T-helper 1 cell treated with Interleukin-12 subunit alpha and Interleukin-12 subunit beta and Interleukin-4 antibody, amounts not matched to agents 30 ng/mL and 1 ng/mL, for 36 hours (primary cell): ENCODE measurements around the gene USP48. TPM values are rescaled to one million over a fixed set of nuclear protein-coding genes. Genes with fewer than 3 reads are reported as not detected.

Experiments
- intact Hi-C: fragments of 100-400 bp; cut with micrococcal nuclease; formaldehyde crosslinking; loops from one replicate; pipeline ENCODE4 v1.15.1; 2024
- total RNA-seq: library from RNA; stranded (reverse); gene quantifications from 2 replicates; pipeline ENCODE4 v1.2.3, GENCODE V29; 2022

Gene USP48
- total RNA-seq, 1 donor from 2014 or later, result 81.6 TPM

GRCh38 chr1:21657456-21658190, 125.3 kb downstream of the USP48 start:
- intact Hi-C loops, result loop anchor here (2.0 to 5.0 kb wide), 3 partner anchors 50 to 149 kb away; partner anchors contain the start of genes ALPL and USP48

- intact Hi-C loops, result loop anchor here (5.0 kb wide), 1 partner anchor 48 kb away; no protein-coding TSS in a partner anchor
Observed at GRCh38 chr1:21655748-21656147, 127.2 kb downstream of the USP48 start.

GRCh38 chr1:21655259-21655658, 127.7 kb downstream of the USP48 start:
- intact Hi-C loops, result loop anchor here (5.0 kb wide), 1 partner anchor 48 kb away; no protein-coding TSS in a partner anchor

DNA sequence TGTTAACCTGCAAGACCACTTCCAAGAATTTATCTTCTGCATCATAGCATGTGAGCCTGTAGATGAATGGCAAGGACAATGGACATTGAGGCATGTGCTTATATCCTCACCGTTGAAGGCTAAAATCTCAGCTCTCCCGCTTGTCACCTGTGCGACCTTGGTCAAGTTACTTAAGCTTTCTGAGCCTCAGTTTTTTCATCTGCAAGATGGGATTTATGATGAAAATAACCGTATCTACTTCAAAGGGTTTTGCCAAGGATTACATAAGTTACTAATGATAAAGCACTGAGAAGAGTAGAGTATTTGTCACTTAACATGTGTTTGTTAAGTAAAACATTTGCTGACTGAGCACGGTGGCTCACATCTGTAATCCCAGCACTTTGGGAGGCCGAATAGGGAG, 128.7 kb downstream of the USP48 start:
- intact Hi-C loops, result no loop called here

GRCh38 chr1:21653744-21654100, 129.2 kb downstream of the USP48 start:
- intact Hi-C loops, result no loop called here

GRCh38 chr1:21652937-21653743, 129.8 kb downstream of the USP48 start:
- intact Hi-C loops, result no loop called here

DNA sequence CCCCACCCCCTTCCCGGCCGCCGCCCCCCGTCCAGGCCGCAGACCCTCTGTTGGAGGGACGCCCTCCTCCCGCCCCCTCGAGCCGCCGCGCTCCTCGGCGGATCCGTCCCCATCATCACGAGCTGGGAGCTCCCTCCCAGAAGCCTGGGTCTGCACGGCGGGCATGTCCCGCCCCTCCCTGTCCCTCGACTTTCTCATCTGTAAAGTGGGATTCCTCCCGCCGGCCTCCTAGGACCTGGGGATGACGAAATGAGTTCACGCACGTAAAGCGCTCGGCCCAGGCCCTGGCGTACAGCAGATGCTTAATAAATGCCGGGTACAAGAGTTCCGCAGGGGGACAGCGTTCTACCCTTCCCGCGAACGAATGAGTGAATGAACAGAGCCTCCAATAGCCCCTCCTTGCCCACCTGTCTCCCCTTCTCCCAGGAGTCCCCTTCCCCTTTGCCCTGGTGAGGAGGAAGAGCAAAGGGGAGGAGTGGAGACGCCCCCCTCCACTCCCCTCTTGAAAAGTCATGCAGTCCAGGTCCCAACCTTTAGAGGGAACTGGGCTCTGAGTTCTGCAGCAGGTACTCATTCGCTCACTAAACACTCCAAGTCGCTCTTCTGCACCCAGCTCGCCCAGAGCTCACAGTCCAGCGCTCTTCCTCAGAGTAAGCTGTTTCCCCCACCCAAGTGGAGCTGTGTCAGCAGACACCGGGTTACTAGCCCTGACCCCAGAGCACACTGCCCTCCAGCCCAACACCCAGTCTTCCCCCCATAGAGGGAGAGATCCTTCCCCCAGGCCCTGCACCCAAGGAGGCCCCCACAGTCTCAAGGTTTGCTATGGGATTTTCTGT, 130.6 kb downstream of the USP48 start:
- intact Hi-C loops, result no loop called here

GRCh38 chr1:21651214-21652042, 131.5 kb downstream of the USP48 start:
- intact Hi-C loops, result loop anchor here (1.0 kb wide), 2 partner anchors 8 to 132 kb away; partner anchors contain the start of gene USP48

DNA sequence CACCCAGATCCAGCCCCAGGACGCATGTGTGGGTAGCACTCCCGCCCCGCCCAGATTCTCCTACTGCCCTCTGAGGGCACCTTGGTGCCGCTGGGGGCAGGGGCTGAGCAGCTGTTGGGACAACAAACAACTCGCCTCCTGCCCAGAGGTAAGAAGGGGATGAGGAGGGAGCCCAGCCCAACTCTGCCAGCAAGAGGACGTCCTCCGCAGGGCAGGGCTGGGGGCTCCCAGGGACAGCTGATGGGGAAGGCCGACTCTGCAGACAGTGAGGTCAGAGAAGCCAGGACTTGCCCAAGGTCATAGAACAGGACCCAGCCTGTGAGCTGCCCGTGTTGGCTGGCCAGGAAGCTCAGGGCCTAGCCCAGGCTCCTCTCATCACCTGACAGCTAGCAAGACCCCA, 132.5 kb downstream of the USP48 start:
- intact Hi-C loops, result no loop called here

- intact Hi-C loops, result no loop called here
Observed at GRCh38 chr1:21649315-21649714, 133.6 kb downstream of the USP48 start.

- intact Hi-C loops, result no loop called here
Observed at GRCh38 chr1:21648791-21649190, 134.2 kb downstream of the USP48 start.

GRCh38 chr1:21648352-21648730, 134.6 kb downstream of the USP48 start:
- intact Hi-C loops, result no loop called here

DNA sequence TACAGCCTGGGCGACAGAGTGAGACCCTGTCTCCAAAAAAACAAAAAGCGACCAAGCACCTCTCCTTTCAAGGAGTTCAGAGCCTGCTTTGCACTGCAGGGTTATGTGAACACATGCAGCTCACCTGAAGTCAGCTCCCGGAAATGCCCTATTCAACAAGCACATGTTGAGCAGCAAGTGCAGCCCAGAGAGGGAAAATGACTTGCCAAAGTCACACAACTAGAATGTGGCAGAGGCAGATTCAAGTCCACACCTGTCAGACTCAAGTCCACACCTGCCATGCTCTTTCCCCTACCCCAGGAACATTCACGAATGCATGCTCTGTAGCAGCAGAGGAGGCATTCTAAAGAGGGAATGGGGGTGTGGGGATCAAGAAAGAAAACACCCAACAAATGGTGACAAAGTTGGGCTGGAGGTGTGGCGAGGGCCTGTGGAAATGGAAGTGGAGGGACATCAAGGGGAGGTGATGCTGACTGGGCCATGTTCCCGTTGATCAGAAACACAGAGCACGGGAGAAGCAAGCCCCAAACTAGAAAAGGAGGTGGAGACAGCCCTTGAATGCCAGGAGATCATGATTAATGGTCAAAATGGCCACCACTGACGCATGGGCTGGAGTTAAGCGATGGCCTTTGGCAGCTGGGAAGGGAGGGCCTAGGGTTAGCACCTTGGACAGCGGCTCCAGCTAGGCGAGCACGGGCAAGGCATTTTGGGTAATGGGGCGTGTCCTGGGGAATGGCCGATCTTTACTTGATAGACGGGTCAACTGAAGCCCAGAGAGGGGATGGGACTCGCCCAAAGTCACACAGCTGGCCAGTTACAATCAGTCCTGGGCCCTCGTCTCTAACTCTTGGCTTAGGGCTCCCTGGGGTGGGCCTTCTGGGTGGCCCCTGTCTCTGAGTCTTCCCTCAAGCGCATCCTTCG, 135.3 kb downstream of the USP48 start:
- intact Hi-C loops, result no loop called here

DNA sequence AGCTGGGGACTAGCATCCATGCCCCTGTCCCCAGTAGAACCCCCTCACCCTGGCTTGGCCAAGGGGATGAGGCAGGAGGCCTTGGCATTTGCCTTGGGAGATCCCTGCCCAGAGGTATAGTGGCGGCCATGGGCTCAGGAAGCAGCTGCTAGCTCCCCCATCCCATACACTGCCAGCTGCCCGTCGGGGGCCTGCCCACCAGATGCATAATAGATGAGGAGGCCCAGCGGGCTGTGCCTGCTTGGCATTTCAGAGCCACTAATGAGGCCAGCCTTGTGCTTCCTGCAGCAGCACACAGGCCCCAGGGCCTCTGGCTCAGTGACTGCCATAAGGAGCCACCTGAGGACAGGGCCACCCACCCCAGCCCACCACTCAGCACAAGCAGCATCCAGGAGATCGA, 137.4 kb downstream of the USP48 start:
- intact Hi-C loops, result no loop called here

- intact Hi-C loops, result no loop called here
Observed at GRCh38 chr1:21644906-21645305, 138.0 kb downstream of the USP48 start.

GRCh38 chr1:21644348-21644747, 138.6 kb downstream of the USP48 start:
- intact Hi-C loops, result no loop called here

- intact Hi-C loops, result no loop called here
Observed at GRCh38 chr1:21643624-21644023, 139.3 kb downstream of the USP48 start.

DNA sequence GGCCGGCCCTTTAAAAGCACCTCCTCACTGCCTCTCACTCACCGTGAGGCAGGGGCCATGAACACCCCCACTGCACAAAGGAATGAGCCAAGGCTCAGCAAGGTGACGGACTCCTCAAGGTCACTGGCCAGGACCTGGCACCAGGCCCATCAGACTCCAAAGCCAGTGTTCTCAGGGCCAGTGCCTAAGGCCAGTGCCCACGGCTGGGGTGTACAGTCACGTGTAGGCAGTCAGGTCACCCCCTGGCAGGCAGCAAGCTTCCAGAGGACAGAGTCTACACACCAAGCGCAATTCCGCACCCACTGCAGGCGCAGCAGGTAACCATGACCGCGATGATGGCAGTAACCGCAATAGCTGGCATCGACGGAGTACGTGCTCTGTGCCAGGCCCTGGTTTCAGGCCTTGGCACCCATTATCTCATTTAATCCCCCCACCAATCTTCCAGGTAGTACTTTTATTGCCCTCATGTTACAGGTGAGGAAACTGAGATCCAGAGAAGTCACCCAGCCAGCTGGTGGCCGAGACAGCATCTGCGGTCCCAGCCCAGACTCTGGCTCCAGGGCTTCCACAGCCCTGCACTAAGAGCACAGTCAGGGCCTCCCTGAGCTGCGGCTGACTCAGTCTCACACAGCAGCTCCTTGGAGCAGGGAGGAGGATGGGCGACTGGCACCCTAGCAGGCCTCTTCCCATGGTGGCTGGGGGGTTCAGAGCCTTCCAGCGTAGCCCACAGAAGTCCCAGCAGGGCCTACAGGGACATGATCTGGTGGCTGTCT, 140.8 kb downstream of the USP48 start:
- intact Hi-C loops, result no loop called here

- intact Hi-C loops, result no loop called here
Observed at GRCh38 chr1:21641537-21641936, 141.4 kb downstream of the USP48 start.
